TTC549 (cell line): ENCODE data around the gene SYT15.
"Not testable (repeated sequence)": the region's sequence is repeated elsewhere in the genome, so short reads cannot be mapped to it uniquely, and the experiment has no call there.

Experiments
- FAIRE-seq: peaks from 2 replicates; lab custom pipeline; 2012; peaks lifted over from hg19 to GRCh38; lab: Jason Lieb, UNC

The SYT15 gene

GRCh38 chr10:46578474-46579178 is at the start of gene SYT15:
Gene SYT15 (plus strand): TSS chr10:46579128. CDS start chr10:46579169, 41 bp downstream.
- FAIRE-seq, result not testable (repeated sequence)

GRCh38 chr10:46529742-46530141 is 49.2 kb upstream of the SYT15 start:
- FAIRE-seq, result not testable (repeated sequence)

GRCh38 chr10:46530249-46531186 is 48.4 kb upstream of the SYT15 start:
- FAIRE-seq, result no peak

- FAIRE-seq, result not testable (repeated sequence)
Observed at GRCh38 chr10:46532256-46532655, 46.7 kb upstream of the SYT15 start.

- no peak for FAIRE-seq
Observed at GRCh38 chr10:46534828-46535524, 44.0 kb upstream of the SYT15 start.

- no peak for FAIRE-seq
Observed at GRCh38 chr10:46536171-46536570, 42.8 kb upstream of the SYT15 start.

GRCh38 chr10:46536781-46537180 is 42.1 kb upstream of the SYT15 start:
- FAIRE-seq, result no peak

- FAIRE-seq, result no peak
Observed at GRCh38 chr10:46537309-46537708, 41.6 kb upstream of the SYT15 start.

GRCh38 chr10:46538155-46538554 is 40.8 kb upstream of the SYT15 start:
- no peak for FAIRE-seq

GRCh38 chr10:46538717-46539426 is 40.1 kb upstream of the SYT15 start:
- FAIRE-seq, result no peak

GRCh38 chr10:46539596-46540411 is 39.1 kb upstream of the SYT15 start:
- no peak for FAIRE-seq

- no peak for FAIRE-seq
Observed at GRCh38 chr10:46540412-46541016, 38.4 kb upstream of the SYT15 start.

- no peak for FAIRE-seq
Observed at GRCh38 chr10:46541017-46541661, 37.8 kb upstream of the SYT15 start.

GRCh38 chr10:46541735-46542566 is 37.0 kb upstream of the SYT15 start:
- FAIRE-seq, result no peak

- no peak for FAIRE-seq
Observed at GRCh38 chr10:46542567-46543465, 36.1 kb upstream of the SYT15 start.

GRCh38 chr10:46543466-46544377 is 35.2 kb upstream of the SYT15 start:
- FAIRE-seq, result no peak
